GM12892 (cell line): ENCODE results near the gene MPPE1.

Experiments used
- POLR2A ChIP-seq: IDR thresholded peaks from 2 replicates; pipeline ENCODE4 v1.6.1; 2011; ENCODE audit warnings: low read depth, low read length, control low read depth
- POLR2AphosphoS5 ChIP-seq: IDR thresholded peaks from 2 replicates; pipeline ENCODE4 v1.6.1; 2011; ENCODE audit warnings: low read depth, low read length, control low read depth

GRCh38 chr18:11851806-11852337 is 56.2 kb downstream of the MPPE1 start:
- TF ChIP-seq POLR2AphosphoS5, result no peak
- no peak for TF ChIP-seq POLR2A
